NCI-H345 treated with DMSO at 0.1 percent for 48 hours (cell line): ENCODE measurements around the gene RASGRP4.
A peak's percentile ranks its signal among the peaks of the same experiment; 100 is the strongest.
"Not testable (repeated sequence)": the region's sequence is repeated elsewhere in the genome, so short reads cannot be mapped to it uniquely, and the experiment has no call there.

ENCODE experiments used
- DNase-seq: peaks from one replicate; lab custom pipeline; 2025; ENCODE audit not compliant: unreplicated experiment; lab: John Stamatoyannopoulos, UW

RASGRP4 gene

GRCh38 chr19:38375098-38375493, 50.9 kb downstream of the RASGRP4 start:
- DNase-seq: no peak

GRCh38 chr19:38374332-38375097, 51.5 kb downstream of the RASGRP4 start, which contains the start of gene PSMD8:
TSS of gene PSMD8 (plus strand) at chr19:38374571. CDS start at chr19:38374602, 31 bp downstream.
- DNase-seq: peak; percentile 100

DNA sequence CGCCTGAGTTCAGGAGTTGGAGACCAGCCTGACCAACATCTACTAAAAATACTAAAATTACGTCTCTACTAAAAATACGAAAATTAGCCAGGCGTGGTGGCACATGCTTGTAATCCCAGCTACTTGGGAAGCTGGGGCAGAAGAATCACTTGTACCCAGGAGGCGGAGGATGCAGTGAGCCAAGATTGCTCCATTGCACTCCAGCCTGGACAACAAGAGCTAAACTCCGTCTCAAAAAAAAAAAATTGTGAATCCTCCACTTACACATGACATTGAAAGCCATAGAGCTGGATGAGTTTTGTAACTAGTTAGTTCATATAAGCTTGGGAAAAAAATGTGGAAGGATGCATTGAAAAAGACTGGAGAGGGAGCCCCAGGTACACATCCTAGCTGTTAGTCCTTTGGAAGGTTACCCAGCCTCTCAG, 52.1 kb downstream of the RASGRP4 start:
- DNase-seq: no peak

DNA sequence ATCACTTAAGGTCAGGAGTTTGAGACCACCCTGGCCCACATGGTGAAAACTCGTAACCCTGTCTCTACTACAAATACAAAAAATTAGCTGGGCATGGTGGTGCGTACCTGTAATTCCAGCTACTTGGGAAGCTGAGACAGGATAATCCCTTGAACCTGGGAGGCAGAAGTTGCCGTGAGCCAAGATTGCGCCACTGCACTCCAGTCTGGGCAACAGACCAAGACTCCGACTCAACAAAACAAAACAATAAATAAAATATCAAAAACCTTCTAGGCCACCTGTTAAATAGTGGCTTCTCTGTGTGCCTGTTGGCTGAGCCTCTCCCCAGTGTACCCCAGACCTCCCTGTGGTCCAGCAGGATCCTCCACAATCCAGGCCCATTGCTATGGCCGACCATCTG, 54.9 kb downstream of the RASGRP4 start:
- no peak for DNase-seq

GRCh38 chr19:38370299-38370698, 55.7 kb downstream of the RASGRP4 start:
- DNase-seq: no peak

DNA sequence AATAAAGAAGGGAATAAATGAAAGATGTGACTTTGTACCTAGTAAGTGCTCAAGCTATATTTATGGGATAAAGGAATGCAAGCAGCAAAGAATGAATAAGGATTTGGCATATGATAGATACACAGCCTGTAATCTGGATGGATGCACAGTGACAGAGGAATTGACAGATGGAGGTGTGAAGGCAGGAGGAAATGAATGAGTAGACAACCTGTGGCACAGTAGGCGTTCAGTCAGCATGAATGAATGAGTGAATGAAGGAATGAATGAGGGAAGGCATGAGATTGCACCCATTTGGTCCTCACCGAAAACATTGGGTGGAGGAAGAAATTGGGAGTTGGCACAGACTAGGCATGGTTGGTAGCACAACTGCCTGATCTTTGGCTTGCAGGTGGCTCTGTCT, 56.4 kb downstream of the RASGRP4 start:
- no peak for DNase-seq

DNA sequence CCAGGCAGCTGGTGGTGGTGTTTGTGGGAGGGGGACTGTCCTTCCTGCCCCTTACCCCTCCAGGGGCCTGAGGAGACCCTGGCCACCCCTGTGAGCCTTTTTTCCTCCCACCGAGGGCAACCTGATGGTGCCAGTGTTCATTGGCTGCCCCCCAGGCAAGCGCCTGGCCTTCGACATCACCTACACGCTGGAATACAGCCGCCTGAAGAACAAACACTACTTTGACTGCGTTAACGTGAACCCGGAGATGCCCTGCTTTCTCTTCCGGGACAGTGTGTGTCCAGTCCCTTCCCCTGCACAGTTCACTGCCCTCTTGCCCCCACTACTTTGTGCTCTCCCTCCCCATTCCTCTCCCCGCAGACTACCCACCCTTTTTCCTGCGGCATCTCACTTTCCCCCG, 59.0 kb downstream of the RASGRP4 start:
- DNase-seq: no peak

GRCh38 chr19:38362946-38363688, 62.9 kb downstream of the RASGRP4 start:
- not testable (repeated sequence) for DNase-seq

DNA sequence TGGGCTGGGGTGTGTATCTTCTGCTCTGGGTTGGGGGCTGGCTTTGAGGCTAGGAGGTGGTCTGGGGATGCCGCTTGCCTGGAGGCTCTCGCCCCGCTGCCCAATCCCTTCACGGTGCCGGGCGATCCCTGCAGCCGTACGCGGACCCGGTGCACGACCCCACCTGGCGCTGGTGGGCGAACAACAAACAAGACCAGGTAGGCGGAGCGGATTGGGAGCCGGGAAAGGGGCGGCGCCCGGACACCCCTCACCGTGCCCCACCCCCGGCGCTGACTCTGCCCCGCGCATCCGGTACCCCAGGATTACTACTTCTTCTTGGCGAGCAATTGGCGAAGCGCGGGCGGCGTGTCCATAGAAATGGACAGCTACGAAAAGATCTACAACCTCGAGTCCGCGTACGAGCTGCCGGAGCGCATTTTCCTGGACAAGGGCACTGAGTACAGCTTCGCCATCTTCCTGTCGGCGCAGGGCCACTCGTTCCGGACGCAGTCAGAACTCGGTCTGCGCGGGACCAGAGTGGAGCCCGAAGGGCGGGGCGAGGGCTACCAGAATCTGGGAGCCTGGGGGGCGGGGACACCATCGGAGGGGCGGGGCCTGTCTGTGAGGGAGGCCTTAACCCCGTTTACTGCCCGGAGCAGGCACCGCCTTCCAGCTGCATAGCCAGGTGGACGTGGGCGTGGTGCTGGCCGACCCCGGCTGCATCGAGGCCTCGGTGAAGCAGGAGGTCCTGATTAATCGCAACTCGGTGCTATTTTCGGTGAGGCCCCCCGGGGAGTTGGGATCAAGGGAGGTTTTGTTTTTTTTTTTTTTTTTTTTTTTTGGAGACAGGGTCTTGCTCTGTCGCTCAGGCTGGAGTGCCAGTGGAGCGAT, 63.7 kb downstream of the RASGRP4 start:
- DNase-seq: peak; percentile 99

GRCh38 chr19:38361633-38362075, 64.4 kb downstream of the RASGRP4 start:
- DNase-seq: peak; percentile 99

DNA sequence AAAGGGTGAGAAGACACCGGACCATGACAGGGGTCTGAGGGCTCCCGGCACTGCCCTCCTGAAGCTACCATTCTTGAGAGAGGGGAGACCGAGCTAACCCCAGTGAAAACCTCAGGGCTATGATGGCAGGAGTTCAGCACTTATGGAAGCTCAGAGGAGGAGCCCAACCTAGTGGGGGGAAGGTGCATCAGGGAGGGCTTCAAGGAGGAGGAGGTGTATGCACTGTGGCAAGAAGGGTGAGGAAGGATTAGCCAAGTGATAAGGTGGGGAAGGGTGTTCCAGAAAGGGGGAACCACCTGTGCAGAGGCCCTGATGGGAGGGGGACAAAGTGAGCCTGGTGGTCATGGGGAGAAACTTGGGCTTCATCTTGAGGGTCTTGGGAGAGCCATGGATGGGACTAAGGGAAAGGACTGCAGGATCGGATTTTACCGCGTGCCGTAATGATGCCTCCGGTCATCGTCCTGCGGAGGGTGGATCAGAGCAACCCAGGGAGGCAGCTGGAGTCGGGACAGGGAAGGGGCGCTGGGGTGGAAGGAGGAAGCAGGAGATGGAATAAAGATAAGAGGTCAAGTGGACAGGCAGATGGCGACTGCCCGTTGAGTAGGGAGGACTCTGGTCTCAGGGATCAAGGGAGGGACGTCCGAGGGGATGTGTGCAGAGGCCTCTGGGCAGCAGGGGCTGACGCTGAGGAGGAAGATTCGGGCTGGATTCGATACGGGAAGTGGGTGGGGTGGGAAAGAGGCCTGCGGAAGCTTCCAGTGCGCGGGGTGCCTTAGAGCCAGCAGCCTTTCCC, 65.0 kb downstream of the RASGRP4 start:
- DNase-seq: no peak

DNA sequence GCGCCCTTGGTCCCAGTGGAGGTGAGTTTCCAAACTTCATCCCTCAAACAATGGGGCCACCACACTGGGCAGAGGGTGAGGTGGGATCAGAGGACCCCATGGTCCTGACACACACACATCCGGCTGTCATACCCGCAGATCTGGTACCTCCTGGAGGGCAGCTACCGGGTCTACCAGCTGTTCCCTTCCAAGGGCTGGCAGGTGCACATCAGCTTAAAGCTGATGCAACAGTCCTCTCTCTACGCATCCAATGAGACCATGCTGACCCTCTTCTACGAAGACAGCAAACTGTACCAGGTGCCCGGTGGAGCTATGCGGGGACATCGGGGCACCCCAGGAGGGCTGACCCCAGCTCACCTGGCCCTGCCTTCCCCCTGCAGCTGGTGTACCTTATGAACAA, 65.7 kb downstream of the RASGRP4 start:
- peak; percentile 2 for DNase-seq

GRCh38 chr19:38359242-38360021, 66.6 kb downstream of the RASGRP4 start:
- DNase-seq: no peak
